ENCODE measurements around the gene TSPAN14. TPM values are rescaled to one million over a fixed set of nuclear protein-coding genes. Genes with fewer than 3 reads are reported as not detected.

TSPAN14 gene
- total and polyA plus RNA-seq, 2 of the 8 experiments (the other 6 are each of a cell fraction or from before 2014, with no cell fraction given), result 47.4 to 57.8 TPM

GRCh38 chr10:80561950-80562349 lies 107.8 kb downstream of the TSPAN14 start (continued):
- no peak for TF ChIP-seq CHD7 (IDR thresholded peaks at IDR 0.05; ENCODE audit: insufficient replicate concordance, low read length)
- no peak for TF ChIP-seq HDAC6 (IDR thresholded peaks at IDR 0.05; ENCODE audit: low read depth, low read length)
- no peak for TF ChIP-seq TAF1 (IDR thresholded peaks at IDR 0.05; ENCODE audit: low read depth, low read length)
- TF ChIP-seq CBX5 (IDR thresholded peaks at IDR 0.05; ENCODE audit: low read depth, low read length), result no peak
- no peak for TF ChIP-seq SRF (IDR thresholded peaks at IDR 0.05; ENCODE audit: low read depth, low read length)
- no peak for TF ChIP-seq EGR1 (IDR thresholded peaks at IDR 0.05; ENCODE audit: borderline replicate concordance, low read depth, low read length)
- no peak for TF ChIP-seq CREB1 (IDR thresholded peaks at IDR 0.05)
- TF ChIP-seq NRF1 (IDR thresholded peaks at IDR 0.05; ENCODE audit: low read depth, low read length), result no peak
- no peak for TF ChIP-seq MAX (IDR thresholded peaks at IDR 0.05)
- TF ChIP-seq HDAC2 (IDR thresholded peaks at IDR 0.05; ENCODE audit: borderline replicate concordance in 1 of 2, low read depth in 2 of 2, low read length in 2 of 2), result no peak
